GM08714 (cell line): Measurements from ENCODE around the gene SCUBE1.

Experiments
- H3K4me3 ChIP-seq: fragments of 200-500 bp; sonication (Bioruptor generic); 2 replicates; pipeline ENCODE4 v1.5.1; 2014; ENCODE audit warnings: mild to moderate bottlenecking, low read length, inconsistent platforms
- ZNF274 ChIP-seq: IDR thresholded peaks from 2 replicates; pipeline ENCODE4 v1.6.1; 2012; ENCODE audit warnings: mild to moderate bottlenecking, low read depth, low read length

SCUBE1 gene

DNA sequence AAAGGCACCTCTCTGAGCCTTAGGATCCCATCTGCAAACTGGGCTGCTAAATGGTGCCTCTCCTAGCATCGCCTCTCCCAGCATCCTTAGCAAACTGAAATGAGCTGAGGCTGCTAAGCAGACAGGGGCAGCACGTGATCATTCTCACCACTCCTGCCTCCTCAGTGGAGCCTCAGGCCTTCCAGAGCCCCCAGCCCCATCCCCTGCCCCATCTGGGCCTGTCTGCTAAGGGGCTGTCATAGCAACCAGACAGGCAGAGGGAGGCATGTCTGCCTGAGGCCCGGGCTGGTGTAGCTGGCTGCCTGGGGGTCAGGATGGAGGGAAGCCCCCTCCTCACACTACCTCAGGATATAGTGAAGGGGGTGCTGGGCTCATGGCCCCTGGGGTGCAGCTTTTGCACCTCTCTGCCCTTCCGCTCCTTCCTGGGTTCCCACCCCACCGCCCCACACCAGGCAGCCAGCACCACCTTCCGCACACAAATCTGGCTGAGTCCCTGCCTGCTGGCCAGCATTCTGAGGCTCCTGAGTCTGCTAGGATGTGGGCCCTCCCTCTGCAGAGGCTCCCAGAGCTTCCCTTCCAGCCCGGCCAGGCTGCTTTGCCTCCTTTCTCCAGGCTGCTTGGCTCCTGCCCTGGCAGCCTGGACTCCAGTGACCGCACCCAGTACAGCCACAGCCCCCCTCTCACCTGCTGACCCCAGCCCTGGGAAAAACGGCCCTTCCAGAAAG is 108.7 kb downstream of the SCUBE1 start:
- H3K4me3 ChIP-seq = no peak overlapping the region
- TF ChIP-seq ZNF274 = no peak

DNA sequence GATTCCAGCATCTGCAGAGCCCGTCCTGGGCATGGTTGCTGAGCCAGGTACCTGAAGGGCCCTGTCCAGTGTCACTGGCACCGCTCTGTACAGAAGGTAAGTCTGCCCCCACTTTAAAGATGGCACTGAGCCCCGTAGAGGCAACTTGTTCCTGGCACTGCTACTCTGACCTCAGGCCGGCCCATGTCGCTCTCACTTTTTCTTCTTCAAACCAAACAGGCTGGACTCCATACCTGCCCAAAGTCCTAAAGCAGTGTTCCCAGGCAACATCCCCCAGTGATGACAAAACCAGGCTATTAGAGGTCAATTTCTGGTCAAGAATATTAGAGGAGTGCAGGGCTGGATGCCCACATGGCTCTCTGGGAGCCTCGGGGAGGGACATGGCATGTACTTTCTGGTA is 109.6 kb downstream of the SCUBE1 start:
- TF ChIP-seq ZNF274 = no peak

DNA sequence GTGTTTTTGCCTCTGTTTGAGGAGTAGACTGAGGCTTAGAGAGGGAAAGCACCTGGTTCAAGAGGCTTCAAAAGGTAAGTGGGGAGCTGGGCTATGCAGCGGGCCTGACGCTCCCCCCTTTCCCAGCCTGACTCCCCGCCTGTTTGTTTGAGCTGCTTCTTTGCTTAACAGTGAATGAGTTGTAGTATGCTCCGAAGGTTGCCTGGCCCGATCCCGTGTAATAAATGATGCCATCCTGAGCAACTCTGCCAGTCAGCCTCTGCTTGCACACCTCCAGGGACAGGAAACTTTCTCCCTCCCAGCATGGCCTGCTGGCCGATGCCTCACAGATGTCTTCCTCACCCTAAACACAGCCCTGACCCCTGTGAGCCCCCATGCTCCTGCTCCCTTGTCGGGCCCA is 110.7 kb downstream of the SCUBE1 start:
- no peak for TF ChIP-seq ZNF274
- no peak overlapping the region for H3K4me3 ChIP-seq

More for the DNA sequence above, 109.6 kb downstream of the SCUBE1 start:
- H3K4me3 ChIP-seq = no peak overlapping the region

- TF ChIP-seq ZNF274 = no peak
- no peak overlapping the region for H3K4me3 ChIP-seq
Measured at GRCh38 chr22:43231724-43232034, 111.5 kb downstream of the SCUBE1 start.

DNA sequence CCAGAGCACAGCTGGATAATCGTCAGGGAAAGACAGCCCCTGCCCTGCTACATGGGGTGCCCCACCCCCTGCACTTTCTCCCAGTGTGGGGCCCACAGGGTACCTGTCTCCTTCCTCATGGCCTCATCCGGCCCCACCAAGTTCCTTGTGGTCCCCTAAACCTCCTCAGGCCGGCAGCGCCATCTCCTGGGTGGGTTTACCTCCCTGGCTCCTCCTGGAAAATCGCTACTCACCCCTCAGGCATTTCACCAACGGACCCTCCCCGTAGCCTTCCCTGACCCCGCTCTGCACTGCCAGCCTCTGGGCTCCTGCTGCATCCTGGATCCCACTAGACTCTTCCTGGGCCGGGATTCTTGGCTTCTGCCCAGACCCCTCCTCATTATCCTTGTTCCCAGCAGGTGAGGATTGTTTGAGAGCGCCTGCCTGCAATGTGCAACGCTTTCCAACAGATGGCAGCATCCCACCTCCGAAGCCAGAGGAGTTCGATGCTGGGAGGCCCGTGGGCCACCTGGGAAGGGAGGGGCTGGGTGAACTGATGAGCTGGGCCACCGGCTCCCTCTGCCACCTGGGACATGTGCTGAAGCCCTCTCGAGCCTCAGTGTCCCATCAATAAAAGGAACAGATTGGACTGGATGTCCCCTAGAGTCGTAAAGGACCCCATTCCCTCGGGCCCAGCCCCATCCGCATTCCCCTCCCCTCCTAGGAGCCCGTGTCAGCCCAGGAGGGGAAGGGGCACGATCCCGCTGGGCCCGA is 112.0 kb downstream of the SCUBE1 start:
- no peak overlapping the region for H3K4me3 ChIP-seq
- no peak for TF ChIP-seq ZNF274

GRCh38 chr22:43230571-43230970 is 112.6 kb downstream of the SCUBE1 start:
- no peak for TF ChIP-seq ZNF274
- no peak overlapping the region for H3K4me3 ChIP-seq

GRCh38 chr22:43228863-43229262 is 114.3 kb downstream of the SCUBE1 start:
- H3K4me3 ChIP-seq = no peak overlapping the region
- no peak for TF ChIP-seq ZNF274

- no peak for TF ChIP-seq ZNF274
- H3K4me3 ChIP-seq = no peak overlapping the region
Measured at GRCh38 chr22:43228330-43228729, 114.8 kb downstream of the SCUBE1 start.

DNA sequence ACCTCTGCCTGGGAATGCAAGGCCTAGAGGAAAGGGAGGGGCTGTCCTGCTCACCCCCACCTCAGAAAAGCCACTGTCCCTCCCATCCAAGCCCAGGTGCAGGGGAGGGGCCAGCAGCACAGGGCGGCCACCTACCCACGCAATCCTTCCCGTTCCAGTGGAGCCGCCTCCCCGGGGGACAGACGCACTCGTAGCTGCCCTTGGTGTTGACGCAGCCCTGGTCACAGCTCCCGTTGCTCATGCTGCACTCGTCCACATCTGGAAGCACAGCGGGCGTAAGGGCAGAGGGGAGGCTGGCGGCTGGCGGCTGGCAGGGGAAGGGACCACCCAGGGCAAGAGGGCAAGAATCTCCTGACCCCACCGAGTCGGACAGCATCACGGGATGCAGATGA is 115.9 kb downstream of the SCUBE1 start:
- H3K4me3 ChIP-seq = no peak overlapping the region
- no peak for TF ChIP-seq ZNF274

GRCh38 chr22:43226377-43227238 is 116.6 kb downstream of the SCUBE1 start:
- H3K4me3 ChIP-seq = no peak overlapping the region
- TF ChIP-seq ZNF274 = no peak

- H3K4me3 ChIP-seq = no peak overlapping the region
- TF ChIP-seq ZNF274 = no peak
Measured at GRCh38 chr22:43225609-43226008, 117.6 kb downstream of the SCUBE1 start.

- no peak overlapping the region for H3K4me3 ChIP-seq
- TF ChIP-seq ZNF274 = no peak
Measured at GRCh38 chr22:43222987-43223386, 120.2 kb downstream of the SCUBE1 start.

DNA sequence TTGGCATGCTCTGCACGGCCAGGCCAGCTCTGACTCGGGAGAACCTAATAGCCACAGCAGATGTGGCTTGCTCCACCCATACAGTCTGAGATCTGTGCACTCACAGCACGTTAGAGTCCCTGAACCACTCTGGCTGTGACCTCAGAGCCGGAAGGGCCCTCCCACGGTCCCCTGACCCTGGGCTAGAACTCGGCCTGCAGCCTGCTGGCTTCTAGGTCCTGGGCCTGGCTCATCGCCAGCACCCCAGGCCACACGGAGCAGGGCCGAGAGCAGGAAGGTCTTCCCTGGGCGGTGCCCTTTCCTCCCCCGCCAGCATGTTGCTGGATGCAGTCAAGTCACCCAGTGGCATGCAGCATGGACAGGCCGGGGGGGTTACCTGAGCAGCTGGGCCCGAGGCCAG is 120.9 kb downstream of the SCUBE1 start:
- no peak overlapping the region for H3K4me3 ChIP-seq

GRCh38 chr22:43220625-43221380 is 122.4 kb downstream of the SCUBE1 start:
- no peak overlapping the region for H3K4me3 ChIP-seq
- no peak for TF ChIP-seq ZNF274

More for the DNA sequence above, 120.9 kb downstream of the SCUBE1 start:
- no peak for TF ChIP-seq ZNF274
